NCI-H2171 treated with DMSO at 0.1 percent for 48 hours (cell line): ENCODE measurements around the gene SLC39A11.
"Not testable (repeated sequence)": the region's sequence is repeated elsewhere in the genome, so short reads cannot be mapped to it uniquely, and the experiment has no call there.

ENCODE experiments used
- DNase-seq: peaks from one replicate; lab custom pipeline; 2025; lab: John Stamatoyannopoulos, UW

SLC39A11 gene

DNA sequence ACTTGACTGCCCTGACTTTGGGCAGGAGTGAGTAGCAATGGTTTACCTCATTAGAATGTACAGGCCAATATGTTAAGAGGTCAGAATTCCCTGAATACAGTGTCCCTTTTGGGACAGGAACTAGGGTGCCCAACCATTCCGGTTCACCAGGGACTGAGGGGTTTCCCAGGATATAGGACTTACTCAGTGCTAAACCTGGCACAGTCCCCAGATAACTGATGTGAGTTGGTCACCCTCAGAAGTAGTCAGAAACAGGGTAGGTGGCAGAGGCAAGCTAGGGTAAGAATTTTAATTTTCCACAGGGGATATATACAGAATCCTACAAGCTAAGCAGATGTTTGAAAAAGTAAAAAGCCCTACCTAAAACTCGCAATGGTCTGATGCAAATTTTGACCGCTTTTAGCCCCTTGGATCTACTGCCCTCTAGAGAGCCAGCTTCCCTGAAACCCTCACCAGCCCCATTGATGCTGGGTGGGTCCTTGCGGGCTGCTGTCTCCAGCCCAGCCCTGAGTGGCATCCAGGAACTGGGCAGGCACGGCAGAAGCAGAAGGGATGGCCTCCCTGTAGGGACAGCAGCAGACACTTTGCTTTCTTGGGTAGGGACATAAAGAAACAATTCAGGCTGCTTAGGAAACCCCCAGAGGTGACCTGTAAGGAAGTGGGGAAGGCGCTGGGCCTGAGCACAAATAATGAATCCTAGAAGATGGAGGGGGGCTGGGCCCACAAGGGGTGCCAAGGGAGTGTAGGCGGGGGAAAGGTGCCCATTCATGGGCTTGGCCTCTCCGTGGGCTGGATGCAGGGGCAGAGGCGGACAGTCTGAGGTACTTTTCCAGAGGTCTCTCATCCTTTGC, 434.8 kb downstream of the SLC39A11 start:
- no peak for DNase-seq

DNA sequence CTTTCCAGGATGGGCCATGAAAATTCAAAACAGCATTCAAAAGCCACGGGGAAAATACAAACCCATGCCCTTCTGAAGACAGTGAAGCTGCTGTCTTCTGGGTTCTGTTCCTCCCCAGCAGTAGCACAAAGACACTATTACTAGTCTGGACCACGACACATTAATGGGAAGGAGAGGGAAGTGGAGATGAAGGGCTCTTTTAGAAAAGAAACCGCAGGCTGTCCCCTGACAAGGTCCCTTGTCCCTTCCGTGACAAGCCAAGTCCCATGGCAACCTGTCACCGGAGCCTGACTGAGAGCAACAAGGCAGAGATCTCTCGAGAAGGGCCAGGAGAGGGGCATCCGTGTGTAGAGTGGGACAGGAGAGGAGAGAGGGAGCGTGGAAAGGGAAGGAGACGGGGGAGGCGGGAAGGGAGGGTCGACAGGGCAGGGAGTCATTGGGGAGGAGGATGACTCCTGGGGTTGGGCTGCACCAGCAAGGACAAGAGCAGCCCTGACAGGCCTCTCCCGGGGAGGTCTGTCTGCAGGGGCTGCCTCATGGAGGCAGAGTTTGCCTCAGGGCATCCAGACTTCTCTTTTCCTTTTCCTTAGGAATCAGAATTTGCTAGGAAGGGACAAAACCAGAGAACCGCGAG, 436.2 kb downstream of the SLC39A11 start:
- DNase-seq, result no peak

DNA sequence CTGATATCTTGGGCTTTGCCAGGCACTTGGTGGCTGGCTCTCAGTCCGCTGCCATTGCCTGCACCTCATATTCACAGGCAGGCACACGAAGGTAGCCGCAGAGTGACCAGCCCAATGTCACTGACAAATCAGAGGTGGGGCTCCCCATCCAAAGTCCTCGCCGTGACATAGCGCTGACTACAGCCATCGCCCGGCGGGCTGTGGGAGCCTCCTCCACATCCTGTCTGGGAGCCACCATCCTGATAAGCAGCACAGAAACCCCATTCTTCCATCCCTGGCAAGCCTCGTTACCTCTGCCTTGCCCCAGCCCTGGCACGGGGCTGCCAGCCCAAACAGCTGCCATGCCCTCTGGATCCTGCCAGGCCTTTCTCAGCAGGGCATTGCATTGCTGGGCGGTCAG, 437.8 kb downstream of the SLC39A11 start:
- no peak for DNase-seq

DNA sequence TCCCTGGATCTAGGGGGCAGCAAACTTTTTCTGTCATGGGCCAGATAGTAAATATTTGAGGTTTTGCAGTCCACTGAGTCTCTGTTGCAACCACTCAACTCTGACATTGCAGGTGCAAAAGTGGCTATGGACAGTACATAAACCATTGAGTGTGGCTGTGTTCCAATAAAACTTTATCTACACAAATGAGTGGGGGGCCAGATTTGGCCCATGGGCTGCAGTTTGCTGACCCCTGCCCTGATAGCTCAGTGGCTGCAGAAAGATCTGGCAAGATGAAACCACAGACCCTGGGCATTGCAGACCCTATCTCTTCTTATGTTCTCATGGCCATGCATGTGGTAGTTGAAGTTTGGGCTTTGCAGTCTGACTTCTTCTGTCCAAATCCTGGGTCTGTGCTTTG, 440.5 kb downstream of the SLC39A11 start:
- DNase-seq, result no peak

DNA sequence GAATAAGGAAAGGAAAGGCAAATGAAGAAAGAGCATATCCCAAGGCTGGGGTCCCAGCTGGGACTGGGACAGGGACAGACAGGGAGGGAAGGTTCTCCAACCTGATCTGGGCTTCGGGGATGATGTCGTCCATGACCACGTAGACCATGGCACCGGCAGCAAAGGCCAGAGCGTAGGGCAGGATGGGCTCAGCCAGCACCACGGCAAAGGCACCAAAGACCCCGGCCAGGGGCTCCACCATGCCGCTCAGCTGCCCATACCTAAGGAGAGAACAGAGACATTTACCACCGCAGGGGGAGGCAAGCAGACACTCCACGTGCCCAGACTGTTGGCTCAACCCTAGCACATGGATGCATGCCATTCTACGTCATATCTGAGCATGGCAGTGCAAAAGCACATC, 443.8 kb downstream of the SLC39A11 start:
- no peak for DNase-seq

DNA sequence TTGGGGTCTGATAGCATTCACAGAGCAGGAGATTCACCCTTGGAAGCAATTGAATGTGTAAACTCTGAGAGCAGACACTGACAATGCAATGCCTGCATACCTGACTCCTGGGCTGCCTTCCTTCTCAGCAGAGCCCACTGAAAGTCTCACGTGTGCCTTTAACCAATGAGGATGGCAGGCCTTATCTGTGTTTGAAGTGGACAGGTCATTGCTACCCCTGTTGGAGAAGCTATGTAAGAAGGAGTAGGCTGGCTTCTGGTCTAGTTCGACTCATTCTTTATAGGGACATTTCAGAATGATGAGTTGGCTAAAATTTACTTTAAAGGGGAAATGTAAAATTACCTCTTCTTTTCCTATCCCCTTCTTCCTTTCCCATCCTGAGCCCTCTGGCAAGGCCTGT, 446.3 kb downstream of the SLC39A11 start:
- no peak for DNase-seq

DNA sequence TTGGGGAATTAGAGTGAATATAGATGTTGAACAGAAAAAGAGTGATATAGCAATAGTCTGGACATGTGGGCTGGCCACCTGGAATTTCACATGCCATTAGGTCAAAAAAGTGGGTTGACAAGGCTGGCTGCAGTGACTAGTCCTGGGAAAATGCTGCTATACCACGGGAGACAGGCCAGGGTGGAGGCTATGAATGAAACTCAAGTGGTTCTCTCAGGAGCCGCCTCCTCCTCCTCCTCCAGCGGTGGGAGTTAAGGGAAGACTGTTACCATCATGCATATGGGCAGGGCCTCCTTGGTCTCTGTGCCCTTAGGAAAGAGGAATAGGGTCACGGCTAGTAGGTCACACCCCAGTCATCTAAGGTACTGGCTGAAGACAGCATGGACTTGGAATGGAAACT, 448.0 kb downstream of the SLC39A11 start:
- DNase-seq, result no peak

DNA sequence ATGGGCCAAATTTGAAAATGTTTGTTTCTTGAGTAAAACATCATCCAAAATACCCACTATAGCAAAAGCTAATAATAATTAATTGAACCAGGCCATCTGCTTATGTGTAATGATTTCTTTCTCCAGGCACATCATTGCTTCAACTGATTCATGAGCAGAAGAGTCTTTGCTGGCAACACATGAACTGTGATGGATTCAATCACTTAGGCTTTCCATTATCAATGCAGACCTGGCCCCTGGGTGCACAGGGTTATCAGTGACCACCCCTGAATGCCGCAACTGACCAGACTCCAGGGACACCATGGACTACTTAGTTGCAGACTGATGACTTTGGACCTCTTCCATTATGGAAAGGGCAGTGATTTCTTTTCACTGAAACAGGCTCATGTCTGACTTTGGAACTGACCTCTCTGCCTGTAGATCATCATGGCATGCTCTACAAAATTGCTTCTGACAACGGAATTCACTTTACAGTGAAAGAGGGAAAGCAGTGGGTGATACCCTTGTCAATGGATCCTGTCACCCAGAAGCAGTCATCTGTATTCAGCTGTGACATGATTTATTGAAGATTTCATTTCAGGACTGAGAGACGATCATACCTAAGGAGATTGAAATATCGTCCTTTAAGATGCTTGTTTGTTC, 448.8 kb downstream of the SLC39A11 start:
- no peak for DNase-seq

DNA sequence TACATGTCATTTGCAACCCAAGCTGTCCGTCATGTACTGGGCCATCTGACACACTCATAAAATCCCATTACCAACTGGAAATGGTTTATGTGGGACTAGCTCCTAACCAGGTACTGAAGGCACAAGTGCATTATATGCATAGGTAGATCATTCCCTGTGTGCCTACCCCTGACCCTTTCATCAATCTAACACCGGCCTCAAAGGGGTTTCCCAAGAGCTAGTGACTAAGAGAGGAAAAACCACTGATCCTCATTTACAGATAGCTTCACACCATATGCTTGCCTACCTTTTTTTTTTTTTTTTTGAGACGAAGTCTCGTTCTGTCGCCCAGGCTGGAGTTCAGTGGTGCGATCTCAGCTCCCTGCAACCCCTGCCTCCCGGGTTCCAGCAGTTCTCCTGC, 449.8 kb downstream of the SLC39A11 start:
- DNase-seq, result no peak

DNA sequence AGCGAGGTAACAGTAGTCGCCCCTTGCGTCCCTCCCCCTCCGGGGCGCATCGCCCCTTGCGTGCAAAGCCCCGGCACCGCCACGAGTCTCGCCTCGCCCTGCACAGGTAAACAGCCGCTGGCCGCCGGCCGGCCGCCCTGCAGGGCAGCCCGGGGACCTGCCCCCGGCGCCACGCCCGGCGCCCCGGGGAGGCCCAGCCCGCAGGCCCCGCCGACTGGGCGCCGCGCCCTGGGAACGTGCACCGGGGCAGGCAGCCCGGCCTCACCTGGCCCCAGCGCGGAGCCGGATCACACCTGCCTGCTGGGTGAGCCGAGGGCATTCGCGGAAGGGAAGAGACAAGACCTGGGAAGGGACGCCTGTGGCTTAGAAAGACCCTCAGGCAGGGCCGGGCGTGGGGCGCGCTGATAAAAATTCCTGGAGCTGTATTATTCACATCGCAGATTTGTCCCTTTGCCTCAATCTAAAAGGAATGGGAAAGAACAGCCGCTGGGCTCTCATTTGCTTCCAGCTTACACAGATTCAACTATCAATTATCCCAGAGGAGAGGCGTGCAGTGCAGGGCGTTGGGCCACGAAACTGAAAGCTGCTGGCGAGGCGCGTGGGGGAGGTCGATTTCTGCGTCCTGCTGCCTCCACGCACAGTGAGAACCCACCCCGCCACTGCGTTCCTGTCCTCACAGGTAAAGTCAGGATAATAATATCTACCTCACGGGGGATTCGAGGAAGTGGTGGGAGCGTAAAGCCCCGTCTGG, 451.9 kb downstream of the SLC39A11 start:
- no peak for DNase-seq

DNA sequence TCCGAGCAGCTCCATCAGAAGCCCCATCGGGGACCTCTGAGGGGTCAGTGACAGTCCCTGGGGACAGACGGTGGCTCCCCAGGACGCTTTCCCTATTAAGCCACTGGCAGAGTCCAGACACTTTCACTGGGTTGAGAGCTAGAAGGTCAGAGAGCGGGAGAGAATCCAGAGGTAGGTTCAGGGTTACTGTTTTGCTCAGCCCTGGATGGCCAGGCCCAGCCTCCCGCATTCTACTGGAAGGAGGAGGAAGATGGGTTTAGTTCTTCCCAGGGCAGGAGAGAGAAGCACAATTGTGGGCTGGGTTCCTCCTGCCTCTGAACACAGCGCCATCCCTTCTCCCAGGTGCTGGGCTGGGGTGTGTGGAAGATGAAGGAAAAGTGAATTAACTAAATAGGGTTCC, 452.8 kb downstream of the SLC39A11 start:
- no peak for DNase-seq

DNA sequence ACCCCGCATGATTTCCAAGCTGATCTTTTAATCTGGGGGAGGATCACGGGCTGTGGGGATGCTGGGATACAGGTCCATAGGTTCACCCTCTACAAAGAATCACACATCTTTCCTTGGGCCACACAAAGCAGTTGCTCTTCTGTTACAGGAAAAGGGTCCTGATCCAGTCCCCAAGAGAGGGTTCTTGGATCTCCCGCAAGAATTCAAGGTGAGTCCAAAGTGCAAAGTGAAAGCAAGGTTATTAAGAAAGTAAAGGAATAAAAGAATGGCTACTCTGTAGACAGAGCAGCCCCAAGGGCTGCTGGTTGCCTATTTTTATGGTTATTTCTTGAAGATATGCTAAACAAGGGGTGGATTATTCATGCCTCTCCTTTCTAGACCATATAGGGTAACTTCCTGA, 453.6 kb downstream of the SLC39A11 start:
- DNase-seq, result not testable (repeated sequence)

DNA sequence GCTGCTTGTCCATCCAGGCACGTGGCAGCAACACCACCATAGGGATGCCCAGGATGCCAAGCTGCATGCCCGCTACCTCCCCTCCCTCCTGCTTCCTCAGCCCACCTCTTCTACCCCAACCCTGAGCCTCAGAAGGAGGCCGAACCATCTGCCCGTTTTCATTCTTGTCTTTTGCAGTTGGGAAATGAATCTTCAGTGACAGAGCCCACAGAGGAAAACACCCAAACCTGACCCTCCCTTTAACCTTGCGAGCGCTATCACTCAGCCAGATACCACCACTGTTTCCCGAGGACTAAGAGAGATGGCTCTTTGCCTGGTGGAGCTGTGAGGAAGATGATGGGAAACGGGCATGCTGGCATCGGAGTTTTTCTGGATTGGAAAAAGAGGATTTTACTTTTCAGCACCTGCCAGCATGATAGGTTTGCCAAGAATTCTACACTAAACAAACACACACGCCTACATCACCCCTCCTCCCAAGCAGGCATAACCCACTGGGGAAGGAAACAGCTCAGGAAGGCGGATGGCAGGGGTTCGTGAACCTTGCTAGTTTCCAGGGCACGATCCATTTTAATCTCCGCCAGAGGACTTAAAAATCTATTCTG, 457.4 kb downstream of the SLC39A11 start:
- peak; percentile 38 for DNase-seq

DNA sequence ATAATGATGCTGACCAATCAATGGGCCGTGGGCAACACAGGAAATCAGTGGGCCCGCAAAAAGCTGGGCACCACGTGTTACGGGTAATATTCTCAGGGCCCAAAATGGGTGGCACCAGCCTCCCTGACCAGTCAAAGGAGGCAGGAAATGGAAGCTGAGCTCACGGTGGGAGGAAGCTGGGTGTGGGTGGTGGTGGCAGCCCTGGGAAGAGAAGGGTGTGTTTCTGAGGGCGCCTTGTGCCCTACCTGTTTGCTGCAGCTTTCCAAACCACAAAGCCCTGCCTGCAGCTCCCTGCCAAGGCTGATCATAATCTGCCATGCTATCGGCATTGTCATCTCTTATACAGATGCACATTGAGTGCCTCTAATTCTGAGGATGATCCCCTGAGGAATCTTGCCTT, 457.9 kb downstream of the SLC39A11 start:
- no peak for DNase-seq

DNA sequence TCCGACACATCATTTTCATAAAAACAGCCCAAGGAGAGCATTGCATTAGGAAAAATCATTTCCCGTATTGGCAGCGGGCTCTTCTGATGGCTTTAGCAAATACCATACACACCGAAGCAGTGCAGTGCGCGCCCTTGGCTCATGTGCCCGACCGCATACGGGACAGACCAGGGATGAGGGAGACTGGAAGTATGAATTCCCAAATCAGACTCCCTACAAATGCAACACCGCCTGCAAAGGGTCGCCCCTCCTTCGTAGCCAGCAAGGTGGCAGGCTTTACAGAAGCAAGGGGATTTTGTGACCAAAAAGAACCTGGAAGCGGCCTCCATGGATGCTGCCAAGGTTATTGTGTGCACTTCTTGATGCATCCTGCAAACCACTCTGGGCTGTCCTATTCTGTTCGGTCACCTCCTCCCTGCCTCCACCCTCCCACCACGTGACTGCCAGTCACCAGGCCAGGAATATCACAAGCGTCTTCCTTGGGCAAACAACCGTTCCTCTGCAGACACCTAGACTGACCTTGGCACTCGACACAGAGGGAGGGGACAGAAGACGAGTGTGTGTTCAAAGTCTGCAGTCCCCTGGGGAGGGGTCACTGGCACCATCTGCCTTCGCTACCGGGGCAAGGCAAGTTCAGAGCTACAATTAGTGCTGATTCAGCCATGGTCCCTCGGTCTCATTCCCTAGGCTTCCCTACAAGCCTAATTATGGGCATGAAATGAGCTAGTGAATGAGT, 460.4 kb downstream of the SLC39A11 start:
- DNase-seq, result peak; percentile 16

DNA sequence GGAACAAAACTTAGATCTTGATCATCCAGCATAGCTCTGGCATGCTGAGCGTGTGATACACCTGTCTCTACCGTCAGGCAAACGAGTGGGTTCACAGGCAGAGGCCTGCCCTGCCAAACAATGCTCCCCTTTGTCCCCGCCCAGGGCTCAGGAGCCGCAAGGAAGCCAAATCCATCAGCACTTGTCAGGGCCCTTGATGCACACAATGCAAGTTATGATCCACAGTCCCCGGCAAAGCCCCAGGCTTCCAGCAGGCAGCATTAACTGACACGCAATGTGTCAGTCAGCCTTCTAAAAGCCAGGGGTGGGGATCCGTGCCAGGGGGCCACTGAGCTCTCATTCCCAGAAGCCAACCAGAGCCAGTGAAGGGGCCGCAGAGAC, 460.9 kb downstream of the SLC39A11 start:
- no peak for DNase-seq

DNA sequence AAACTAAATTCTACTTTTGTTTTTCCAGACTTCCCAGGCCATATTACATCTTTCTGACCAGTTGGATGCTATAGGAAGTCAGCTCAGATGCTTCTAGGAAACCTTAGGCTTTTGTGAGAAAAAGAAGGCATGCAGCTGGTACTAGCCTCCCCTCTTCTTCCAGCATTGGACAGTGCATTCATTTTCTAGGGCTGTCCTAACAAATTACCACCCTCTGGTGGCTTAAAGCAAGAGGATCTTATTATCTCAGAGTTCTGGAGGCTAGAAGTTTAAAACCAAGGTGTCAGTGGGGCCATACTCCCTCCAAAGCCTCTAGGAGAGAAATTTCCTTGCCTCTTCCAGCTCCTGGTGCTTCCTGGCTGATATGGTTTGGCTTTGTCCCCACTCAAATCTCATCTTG, 467.8 kb downstream of the SLC39A11 start:
- no peak for DNase-seq

DNA sequence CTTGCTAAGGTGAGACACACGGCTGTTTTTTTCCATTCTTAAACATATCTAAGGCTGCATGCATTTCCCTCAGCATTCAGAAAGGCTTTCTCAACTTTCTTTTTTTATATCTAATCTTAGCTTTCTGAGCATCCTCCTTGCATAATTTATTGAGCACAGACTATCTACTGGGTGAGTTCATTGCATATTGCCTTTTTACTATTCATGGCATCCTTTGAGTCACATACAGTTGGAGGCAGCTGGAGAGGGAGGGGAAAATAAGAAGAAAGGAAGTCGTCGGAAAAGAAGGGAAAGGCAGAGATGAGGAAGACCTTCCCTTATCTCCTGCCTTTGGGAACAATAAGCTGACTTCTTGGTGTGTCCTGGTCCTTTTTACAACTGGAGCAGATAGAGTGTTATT, 468.3 kb downstream of the SLC39A11 start:
- DNase-seq, result no peak

DNA sequence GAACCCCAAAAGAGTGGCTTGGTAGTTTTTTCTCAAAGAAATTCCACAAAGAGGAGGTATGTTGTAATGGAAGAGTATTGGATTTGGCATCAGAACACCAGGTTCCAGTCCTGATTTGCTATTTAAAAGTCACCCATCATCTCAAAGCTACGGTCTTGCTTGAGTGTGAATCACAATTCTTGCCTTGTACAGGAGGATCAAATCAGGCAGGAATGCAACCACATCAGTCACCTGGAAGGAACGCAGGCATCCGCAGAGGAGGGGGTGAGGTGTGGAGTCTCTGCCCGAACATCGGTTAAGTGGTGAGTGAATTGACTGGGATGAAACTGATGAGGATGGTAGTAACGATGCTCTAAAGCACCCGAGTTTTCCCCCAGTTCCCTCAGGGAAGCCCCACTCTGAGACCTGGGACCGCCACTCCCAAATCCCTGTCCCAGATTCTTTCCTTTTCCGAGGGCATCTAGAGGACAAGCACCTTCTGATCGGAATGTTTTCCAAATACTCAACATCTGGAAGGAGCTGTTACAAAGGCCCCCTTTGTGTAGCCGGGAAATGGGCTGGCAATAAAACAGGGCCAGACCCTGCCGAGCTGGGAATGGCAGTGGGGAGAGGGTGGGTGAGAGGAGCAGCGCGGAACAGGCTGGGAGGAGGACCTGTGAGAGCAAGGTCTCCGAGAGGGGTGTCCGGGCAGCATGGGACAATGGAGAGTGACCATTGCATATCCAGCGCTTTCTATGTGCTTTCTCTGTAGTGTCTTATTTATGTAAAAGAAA, 469.6 kb downstream of the SLC39A11 start:
- no peak for DNase-seq

DNA sequence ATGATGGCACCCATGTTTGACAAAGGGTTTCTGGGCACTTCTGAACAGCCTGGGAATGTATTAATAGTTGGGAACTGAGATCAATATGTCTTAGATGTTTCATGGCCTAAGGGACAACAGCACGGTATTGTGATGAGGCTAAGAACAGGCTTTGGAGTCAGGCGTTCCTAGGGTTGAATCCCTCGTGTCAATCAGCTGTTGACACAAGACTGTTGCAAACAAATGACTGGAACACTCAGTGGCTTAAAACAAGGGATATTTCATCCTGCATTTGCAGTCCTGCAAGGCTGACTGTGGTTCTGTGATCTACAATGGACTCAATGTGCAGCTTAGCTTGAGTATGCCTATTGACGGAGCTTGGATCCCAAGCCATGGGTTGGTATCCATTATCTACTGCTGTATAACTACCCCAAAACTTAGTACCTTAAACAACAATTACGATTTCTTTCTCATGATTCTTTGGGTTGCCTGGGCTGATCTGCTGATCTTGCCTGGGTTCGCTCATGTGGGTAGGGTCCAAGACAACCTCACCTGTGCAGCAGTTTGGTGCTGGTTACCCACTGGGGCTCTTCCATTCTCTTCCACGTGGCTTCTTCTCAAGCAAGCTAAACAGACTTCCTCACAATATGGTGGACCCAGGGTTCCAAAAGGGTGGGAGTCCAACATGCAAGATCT, 472.4 kb downstream of the SLC39A11 start:
- no peak for DNase-seq
